IMR-90 (cell line): Measurements from ENCODE around the gene OR51A2. TPM values are rescaled to one million over a fixed set of nuclear protein-coding genes. Genes with fewer than 3 reads are reported as not detected.

Source experiments
- polyA plus RNA-seq, 3 experiments: library from polyadenylated mRNA; depleted of rRNA; stranded (reverse); fragments of >200 nt; gene quantifications; 2 replicates each; pipeline ENCODE4 v1.2.3, GENCODE V29; 2012; ENCODE audit warnings: low replicate concordance in 1 of 3
- total RNA-seq: library from RNA; depleted of rRNA; stranded (reverse); fragments of >200 nt; gene quantifications from 2 replicates; pipeline ENCODE4 v1.2.3, GENCODE V29; 2012; rRNA removed

OR51A2 gene
- total and polyA plus RNA-seq, 2 of the 4 experiments (the other 2 are of a cell fraction), result not detected

Other genes starting within 250 kb of the OR51A2 start
- gene OR51F1, start 185.8 kb downstream of the OR51A2 start, total RNA-seq, result not detected in 2 replicates
- not detected in 2 replicates for gene OR51F1, start 185.8 kb downstream of the OR51A2 start, polyA plus RNA-seq (2012; rRNA removed)
- not detected in 2 replicates for gene OR52R1, start 151.3 kb downstream of the OR51A2 start, total RNA-seq
- gene OR52R1, start 151.3 kb downstream of the OR51A2 start, polyA plus RNA-seq (2012; rRNA removed), result not detected in 2 replicates
- gene OR51F2, start 134.4 kb downstream of the OR51A2 start, total RNA-seq, result under 0.01 and 0.18 TPM in 2 replicates
- gene OR51F2, start 134.4 kb downstream of the OR51A2 start, polyA plus RNA-seq (2012; rRNA removed), result not detected in 2 replicates
- gene OR51S1, start 106.5 kb downstream of the OR51A2 start, total RNA-seq, result not detected in 2 replicates
- gene OR51S1, start 106.5 kb downstream of the OR51A2 start, polyA plus RNA-seq (2012; rRNA removed), result not detected in 2 replicates
- not detected in 2 replicates for gene OR51T1, start 73.8 kb downstream of the OR51A2 start, total RNA-seq
- not detected in 2 replicates for gene OR51T1, start 73.8 kb downstream of the OR51A2 start, polyA plus RNA-seq (2012; rRNA removed)
- not detected in 2 replicates for gene OR51A7, start 51.9 kb downstream of the OR51A2 start, total RNA-seq
- gene OR51A7, start 51.9 kb downstream of the OR51A2 start, polyA plus RNA-seq (2012; rRNA removed), result not detected in 2 replicates
- not detected in 2 replicates for gene OR51G2, start 36.4 kb downstream of the OR51A2 start, total RNA-seq
- not detected in 2 replicates for gene OR51G2, start 36.4 kb downstream of the OR51A2 start, polyA plus RNA-seq (2012; rRNA removed)
- gene OR51G1, start 31.4 kb downstream of the OR51A2 start, total RNA-seq, result not detected in 2 replicates
- not detected in 2 replicates for gene OR51G1, start 31.4 kb downstream of the OR51A2 start, polyA plus RNA-seq (2012; rRNA removed)
- gene OR51A4, start 8.1 kb downstream of the OR51A2 start, total RNA-seq, result not detected in 2 replicates
- gene OR51A4, start 8.1 kb downstream of the OR51A2 start, polyA plus RNA-seq (2012; rRNA removed), result not detected in 2 replicates
- gene OR51L1, start 39.1 kb upstream of the OR51A2 start, total RNA-seq, result not detected in 2 replicates
- gene OR51L1, start 39.1 kb upstream of the OR51A2 start, polyA plus RNA-seq (2012; rRNA removed), result not detected in 2 replicates
- not detected in 2 replicates for gene OR52J3, start 90.8 kb upstream of the OR51A2 start, total RNA-seq
- not detected in 2 replicates for gene OR52J3, start 90.8 kb upstream of the OR51A2 start, polyA plus RNA-seq (2012; rRNA removed)
- not detected in 2 replicates for gene OR52E2, start 103.9 kb upstream of the OR51A2 start, total RNA-seq
- not detected in 2 replicates for gene OR52E2, start 103.9 kb upstream of the OR51A2 start, polyA plus RNA-seq (2012; rRNA removed)
- gene OR52E1, start 113.9 kb upstream of the OR51A2 start, total RNA-seq, result not detected in 2 replicates
- not detected in 2 replicates for gene OR52E1, start 113.9 kb upstream of the OR51A2 start, polyA plus RNA-seq (2012; rRNA removed)
- gene OR52A5, start 182.6 kb upstream of the OR51A2 start, total RNA-seq, result not detected in 2 replicates
- not detected in 2 replicates for gene OR52A5, start 182.6 kb upstream of the OR51A2 start, polyA plus RNA-seq (2012; rRNA removed)
- gene OR52A1, start 199.0 kb upstream of the OR51A2 start, total RNA-seq, result not detected in 2 replicates
- not detected in 2 replicates for gene OR52A1, start 199.0 kb upstream of the OR51A2 start, polyA plus RNA-seq (2012; rRNA removed)
- gene OR51V1, start 245.0 kb upstream of the OR51A2 start, total RNA-seq, result not detected in 2 replicates
- gene OR51V1, start 245.0 kb upstream of the OR51A2 start, polyA plus RNA-seq (2012; rRNA removed), result not detected in 2 replicates